Stimulated activated CD8-positive, alpha-beta memory T cell treated with anti-CD3 and anti-CD28 coated beads, Interleukin-4, amount 100 ng/mL, for 48 hours (primary cell): Measurements from ENCODE around the gene THEM5.

ENCODE experiments used
- DNase-seq: peaks from one replicate; pipeline ENCODE4 v3.0.0-alpha.2; 2020

Gene THEM5

DNA sequence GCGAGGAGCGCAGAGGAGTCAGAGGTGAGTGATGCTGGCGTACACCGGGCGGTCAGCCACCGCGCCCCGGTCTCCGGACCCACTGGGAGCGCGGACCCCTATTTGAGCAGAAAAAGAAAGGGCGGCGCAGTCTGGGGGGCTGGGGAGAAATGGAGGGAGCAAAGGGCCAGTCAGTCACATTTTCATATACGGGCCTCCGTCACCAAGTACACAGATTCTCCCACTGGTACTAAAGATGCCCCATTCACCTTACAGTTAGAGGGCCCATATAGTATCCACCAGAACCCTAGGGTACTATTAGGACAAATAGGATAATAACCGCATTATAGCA is 14.5 kb downstream of the THEM5 start:
- no peak for DNase-seq

GRCh38 chr1:151838222-151839081 is 15.1 kb downstream of the THEM5 start:
- DNase-seq = peak; percentile 63

- no peak for DNase-seq
These were observed 15.7 kb downstream of the THEM5 start for GRCh38 chr1:151837884-151838221.

- peak; percentile 57 for DNase-seq
These were observed 16.3 kb downstream of the THEM5 start for GRCh38 chr1:151837197-151837596.

GRCh38 chr1:151835596-151835995 is 17.9 kb downstream of the THEM5 start:
- no peak for DNase-seq

- DNase-seq = peak; percentile 40
These were observed 19.3 kb downstream of the THEM5 start for GRCh38 chr1:151834239-151834638.

DNA sequence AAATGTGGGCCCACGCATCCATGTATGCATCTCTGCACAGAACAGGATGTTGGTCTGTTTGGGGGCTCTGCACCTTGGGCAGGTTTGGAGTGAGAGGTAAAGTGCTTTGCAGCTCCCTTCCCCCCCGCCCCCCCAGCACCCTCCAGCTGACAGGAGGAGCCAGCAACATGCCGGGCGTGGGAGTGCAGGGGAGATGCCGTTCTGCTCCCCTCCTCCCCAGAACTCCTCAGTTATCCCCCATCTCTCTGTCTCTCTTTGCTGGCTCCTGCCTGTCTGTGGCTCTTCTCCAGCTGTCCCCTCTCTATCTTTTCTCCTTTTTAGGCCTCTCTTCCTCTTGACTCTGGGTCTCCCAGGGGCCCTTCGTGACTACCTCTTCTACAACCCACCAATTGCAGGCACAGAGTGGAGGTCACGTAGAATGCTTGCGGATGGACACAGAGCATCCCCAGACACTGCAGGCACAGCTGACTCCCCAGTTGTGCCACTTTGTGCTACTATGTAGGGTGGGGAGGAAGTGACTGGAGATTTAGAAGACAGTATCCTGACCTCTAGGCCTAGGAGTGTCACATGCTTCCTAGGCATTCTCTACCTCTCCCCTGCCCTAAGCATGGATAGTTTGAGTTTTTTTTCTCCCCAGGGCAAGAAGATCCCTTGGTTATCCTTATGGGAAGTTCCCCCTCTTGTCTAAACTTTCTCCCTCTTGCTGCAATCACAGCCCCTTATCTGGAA is 20.2 kb downstream of the THEM5 start:
- no peak for DNase-seq

DNA sequence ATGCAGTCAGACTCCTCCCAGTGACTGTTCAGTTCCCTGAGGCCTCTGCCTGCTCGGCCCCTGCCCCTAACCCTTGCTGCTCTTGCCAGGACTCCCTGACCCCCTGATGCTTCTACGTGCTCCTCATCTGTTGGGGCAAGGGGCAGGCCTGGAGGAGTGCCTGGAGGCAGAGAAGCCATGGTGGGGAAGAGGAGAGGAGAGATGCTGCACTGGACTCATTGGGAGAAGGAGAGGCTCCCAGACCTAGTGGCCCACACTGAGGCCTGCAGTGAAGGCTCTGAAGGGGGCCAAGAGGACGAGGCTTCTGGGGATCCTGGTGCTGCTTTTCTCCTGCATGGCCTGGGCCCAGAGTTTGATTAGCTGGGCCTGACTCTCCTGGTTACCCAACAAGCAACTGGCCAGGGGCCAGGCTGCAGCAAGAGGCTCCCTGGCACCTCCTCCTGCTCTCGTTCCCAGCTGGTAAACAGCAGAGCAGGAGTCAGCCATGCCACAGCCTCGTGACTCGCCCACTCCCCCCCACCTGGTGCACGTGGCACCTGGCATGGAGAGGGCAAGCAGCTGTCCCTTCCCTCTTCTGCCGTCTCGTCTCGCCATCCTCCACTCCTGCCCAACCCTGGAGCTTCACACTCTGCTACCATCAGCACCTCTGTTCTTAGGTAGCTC is 21.1 kb downstream of the THEM5 start:
- no peak for DNase-seq

DNA sequence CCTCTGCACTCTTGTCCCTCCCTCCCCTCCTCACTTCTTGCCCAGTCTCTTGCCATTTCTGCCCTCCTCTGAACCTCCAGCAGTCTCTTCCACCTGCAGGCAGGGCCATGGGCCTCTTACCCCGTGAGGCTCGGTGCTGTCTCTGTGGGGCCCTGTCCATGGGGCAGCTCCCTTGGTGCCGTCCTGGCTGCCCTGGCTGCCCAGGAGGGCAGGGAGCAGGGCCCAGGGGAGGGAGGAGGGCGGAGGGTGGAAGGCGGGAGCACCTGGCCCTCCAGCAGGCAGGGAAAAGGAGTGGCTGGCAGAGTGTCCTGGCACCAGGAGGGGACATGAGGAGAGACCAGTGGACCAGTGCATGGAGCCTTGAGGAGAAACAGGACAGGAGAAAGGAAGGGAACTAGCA is 21.9 kb downstream of the THEM5 start, which contains the start of gene RORC:
RORC (minus strand) TSS at position 198 of the 400 bp plus-strand sequence; CDS start at position 160, 38 bp downstream.
- DNase-seq = no peak

DNA sequence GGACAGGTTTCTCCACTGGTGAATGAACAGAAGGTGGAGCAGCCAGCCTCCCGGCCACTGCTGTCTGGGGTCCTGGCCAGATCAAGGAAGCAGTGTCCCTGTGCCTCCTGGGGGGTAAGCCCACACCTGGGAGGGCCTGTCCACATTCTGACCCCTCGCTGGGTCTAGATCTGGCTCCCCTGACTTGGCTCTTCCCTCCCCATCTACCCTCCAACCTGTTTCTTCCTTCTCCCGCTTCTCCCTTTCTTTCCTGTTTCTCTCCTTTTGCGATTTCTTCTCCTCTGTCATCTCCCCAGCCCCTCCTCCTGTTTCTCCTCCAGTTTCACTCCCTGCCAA is 22.3 kb downstream of the THEM5 start:
- DNase-seq = no peak

DNA sequence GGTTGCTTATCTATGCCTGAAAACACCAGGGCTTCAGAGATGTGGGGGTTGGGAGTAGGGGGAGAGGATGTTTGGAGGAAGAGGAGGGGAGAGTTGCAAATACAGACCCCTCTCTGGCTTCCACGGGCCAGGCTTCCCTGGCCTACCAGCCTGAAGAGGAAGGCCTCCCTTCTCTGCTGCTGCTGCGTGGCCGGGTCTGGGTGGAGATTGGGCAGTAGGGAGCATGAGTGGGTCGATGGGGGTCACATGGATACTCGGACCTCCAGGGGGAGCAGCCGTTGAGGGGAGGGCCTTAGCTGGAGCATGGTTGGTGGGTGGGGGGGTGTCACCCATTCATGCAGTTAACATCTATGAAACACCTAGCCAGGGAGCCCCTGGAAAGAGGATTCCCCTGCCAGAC is 23.5 kb downstream of the THEM5 start:
- no peak for DNase-seq

DNA sequence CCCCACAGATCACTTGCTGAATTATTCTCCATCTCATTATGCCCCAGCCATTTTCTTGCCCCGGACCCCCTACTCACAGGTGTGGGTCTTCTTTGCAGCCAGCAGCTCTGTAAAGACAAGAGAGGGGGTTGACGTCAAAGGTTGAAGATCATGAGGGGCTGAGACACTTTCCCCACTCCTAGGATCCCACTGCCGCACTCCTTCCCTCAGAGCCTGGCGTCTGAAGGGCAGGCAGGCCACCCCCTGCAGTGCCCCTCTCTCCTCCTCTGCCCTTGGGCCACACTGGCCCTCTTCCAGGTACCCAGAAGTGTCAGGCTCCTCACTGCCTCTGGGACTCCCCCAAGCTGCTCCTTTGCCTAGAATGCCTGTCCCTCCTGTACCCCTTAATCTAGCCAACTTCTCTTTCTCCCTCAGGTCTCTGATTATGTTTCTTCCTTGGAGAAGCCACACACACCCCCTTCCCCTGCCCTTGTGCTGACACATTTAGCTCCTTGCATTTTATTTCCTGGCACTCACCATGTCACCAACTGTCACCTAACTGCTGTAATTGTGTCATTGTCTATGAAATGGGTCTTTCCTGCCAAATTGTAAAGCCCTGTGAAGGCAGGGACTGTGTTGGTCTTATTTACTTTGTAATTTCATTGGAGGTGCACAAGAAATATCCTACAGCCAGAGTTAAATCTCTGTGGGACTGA is 24.0 kb downstream of the THEM5 start:
- no peak for DNase-seq

GRCh38 chr1:151828921-151829320 is 24.6 kb downstream of the THEM5 start:
- DNase-seq = no peak

DNA sequence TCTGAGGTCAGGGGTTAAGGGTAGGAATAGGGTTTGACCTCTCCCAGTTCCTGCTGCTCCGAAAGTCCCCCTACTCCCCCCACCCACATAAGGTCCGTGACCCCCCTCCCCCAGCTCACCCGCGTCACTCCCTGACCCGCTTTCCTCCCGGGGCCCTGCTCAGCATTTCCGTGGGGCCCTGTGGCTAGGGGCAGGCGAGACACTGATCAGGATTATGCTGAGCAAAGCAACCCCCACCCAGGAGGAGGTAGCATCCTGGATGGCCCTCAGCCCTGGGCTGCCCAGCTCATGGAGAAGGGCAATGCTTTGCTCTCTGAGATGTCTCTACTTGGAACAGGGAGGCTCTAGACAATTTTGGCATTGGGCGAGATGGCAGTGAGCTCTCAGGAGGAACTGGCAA is 25.7 kb downstream of the THEM5 start:
- DNase-seq = no peak

- DNase-seq = peak; percentile 62
These were observed 27.5 kb downstream of the THEM5 start for GRCh38 chr1:151825751-151826660.

DNA sequence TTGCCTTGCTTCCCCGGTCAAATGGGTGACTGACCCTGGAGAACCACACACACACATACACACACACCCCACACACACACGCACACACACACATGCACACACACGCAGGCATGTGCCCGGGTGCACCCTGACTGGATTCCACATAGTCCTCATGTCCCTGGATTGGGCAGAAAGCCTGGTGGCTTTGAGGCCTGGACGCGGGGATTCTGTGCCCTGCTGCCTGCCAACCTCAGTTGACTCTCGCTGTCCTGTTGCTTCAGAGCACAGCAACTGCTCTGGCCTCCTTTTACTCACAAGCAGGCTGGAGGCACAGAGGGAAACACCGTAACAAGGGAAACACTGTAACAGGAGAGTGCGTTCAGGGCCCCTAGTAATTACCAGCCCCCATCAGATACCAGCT is 28.3 kb downstream of the THEM5 start:
- no peak for DNase-seq

- DNase-seq = no peak
These were observed 30.3 kb downstream of the THEM5 start for GRCh38 chr1:151823175-151823574.

GRCh38 chr1:151822404-151822803 is 31.1 kb downstream of the THEM5 start:
- DNase-seq = peak; percentile 81

DNA sequence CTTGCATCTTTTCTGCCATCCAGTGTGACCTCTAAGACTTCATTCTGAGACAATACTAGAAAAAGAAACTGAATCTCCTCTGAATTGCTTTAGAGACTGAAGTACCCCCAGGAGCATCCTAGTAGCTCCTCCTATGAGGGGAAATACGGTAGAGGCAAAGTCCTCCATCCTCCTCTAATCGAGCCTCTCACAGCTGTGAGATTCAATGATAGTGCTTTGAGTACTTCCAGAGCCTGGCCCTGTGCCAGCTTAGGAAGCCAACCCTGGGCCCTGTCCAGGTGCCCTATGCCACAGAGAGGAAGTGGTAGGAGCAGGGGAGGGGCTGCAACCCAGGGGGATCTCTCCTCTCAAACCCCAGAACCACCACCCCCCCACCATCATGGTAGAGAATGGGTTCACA is 32.6 kb downstream of the THEM5 start:
- no peak for DNase-seq

GRCh38 chr1:151819976-151820623 is 33.4 kb downstream of the THEM5 start:
- peak; percentile 63 for DNase-seq

- DNase-seq = no peak
These were observed 34.2 kb downstream of the THEM5 start for GRCh38 chr1:151819227-151819835.
